Neutrophil (primary cell): ENCODE data around the gene MUC3A.

ENCODE experiments used
- H3K27ac ChIP-seq: fragments of 200-600 bp; sonication (generic); 2 replicates; pipeline ENCODE4 v1.5.1; 2016; ENCODE audit warnings: mild to moderate bottlenecking, moderate library complexity
- H3K27me3 ChIP-seq: fragments of 200-600 bp; sonication (generic); 2 replicates; pipeline ENCODE4 v1.6.0; 2016; ENCODE audit warnings: mild to moderate bottlenecking
- H3K36me3 ChIP-seq: fragments of 200-600 bp; sonication (generic); 2 replicates; pipeline ENCODE4 v1.5.1; 2017
- H3K4me1 ChIP-seq, 2 experiments: fragments of 200-600 bp in 1 of 2; sonication (generic) in 1 of 2; 1 replicate in 1 of 2; 2 replicates in 1 of 2; pipeline versions ENCODE4 v1.5.1 to v1.6.1; 2013 to 2016; ENCODE audit warnings: low read depth in 1 of 2, low read length in 1 of 2, mild to moderate bottlenecking in 1 of 2, moderate library complexity in 1 of 2; ENCODE audit not compliant: control insufficient read depth in 1 of 2, insufficient read depth in 1 of 2
- H3K4me3 ChIP-seq, 2 experiments: fragments of 200-600 bp in 1 of 2; sonication (generic) in 1 of 2; 1 replicate in 1 of 2; 2 replicates in 1 of 2; pipeline ENCODE4 v1.5.1; 2013 to 2016; ENCODE audit warnings: low read depth in 1 of 2, low read length in 1 of 2, mild to moderate bottlenecking in 1 of 2, moderate library complexity in 1 of 2
- H3K9me3 ChIP-seq: fragments of 200-600 bp; sonication (generic); 2 replicates; pipeline ENCODE4 v1.5.1; 2016
- CTCF ChIP-seq: fragments of 200-600 bp; sonication (generic); IDR thresholded peaks from 2 replicates; pipeline ENCODE4 v1.5.1; 2016; ENCODE audit warnings: antibody characterized with exemption

Gene MUC3A

DNA sequence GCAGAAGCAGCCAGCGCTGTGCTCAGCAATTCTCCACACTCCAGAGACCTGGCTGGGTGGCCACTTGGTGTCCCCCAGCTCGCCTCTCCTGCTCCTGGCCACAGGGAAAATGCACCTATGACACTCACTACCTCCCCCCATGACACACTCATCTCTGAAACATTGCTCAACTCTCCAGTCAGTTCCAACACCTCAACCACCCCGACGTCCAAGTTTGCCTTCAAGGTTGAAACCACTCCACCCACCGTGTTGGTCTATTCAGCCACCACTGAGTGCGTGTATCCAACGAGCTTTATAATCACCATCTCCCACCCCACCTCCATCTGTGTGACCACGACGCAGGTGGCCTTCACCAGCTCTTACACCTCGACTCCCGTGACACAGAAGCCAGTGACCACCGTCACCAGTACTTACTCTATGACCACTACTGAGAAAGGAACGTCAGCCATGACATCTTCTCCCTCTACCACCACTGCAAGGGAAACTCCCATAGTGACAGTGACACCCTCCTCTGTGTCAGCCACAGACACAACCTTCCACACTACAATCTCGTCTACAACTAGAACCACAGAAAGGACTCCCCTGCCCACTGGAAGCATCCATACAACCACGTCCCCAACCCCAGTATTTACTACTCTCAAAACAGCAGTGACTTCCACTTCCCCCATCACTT lies 2.7 kb downstream of the MUC3A start:
- H3K27me3 ChIP-seq, result peaks cover 67% of the 10 kb centered on the region
- no peak overlapping the region for H3K27ac ChIP-seq
- no peaks in the 10 kb centered on the region for H3K9me3 ChIP-seq
- H3K36me3 ChIP-seq, result no peaks in the 10 kb centered on the region
- no peak for TF ChIP-seq CTCF
- H3K4me3 ChIP-seq, result no peak overlapping the region
- H3K4me1 ChIP-seq, result no peaks in the 10 kb centered on the region

GRCh38 chr7:100952641-100953040 lies 3.3 kb downstream of the MUC3A start:
- Histone ChIP-seq H3K9me3 (no peaks in the 10 kb centered on the region), H3K27me3 (peaks cover 67% of the 10 kb centered on the region), H3K4me1 (no peaks in the 10 kb centered on the region), H3K4me3 (no peak overlapping the region), H3K27ac (no peak overlapping the region), H3K36me3 (no peaks in the 10 kb centered on the region)
- no peak for TF ChIP-seq CTCF

DNA sequence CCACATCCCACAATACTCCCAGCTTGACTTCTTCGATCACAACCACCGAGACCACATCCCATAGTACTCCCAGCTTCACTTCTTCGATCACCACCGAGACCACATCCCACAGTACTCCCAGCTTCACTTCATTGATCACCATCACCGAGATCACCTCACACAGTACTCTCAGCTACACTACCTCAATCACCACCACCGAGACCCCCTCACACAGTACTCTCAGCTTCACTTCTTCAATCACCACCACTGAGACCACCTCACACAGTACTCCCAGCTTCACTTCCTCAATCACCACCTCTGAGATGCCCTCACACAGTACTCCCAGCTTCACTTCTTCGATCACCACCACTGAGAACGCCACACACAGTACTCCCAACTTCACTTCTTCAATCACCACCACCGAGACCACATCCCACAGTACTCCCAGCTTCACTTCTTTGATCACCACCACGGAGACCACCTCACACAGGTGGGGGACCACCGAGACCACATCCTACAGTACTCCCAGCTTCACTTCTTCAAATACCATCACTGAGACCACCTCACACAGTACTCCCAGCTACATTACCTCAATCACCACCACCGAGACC lies 8.6 kb downstream of the MUC3A start:
- Histone ChIP-seq H3K27ac (no peak overlapping the region), H3K36me3 (no peaks in the 10 kb centered on the region), H3K27me3 (peaks cover 40% of the 10 kb centered on the region), H3K4me3 (no peak overlapping the region), H3K4me1 (no peaks in the 10 kb centered on the region), H3K9me3 (no peaks in the 10 kb centered on the region)
- no peak for TF ChIP-seq CTCF

GRCh38 chr7:100959894-100960293 lies 10.6 kb downstream of the MUC3A start:
- Histone ChIP-seq H3K27ac (no peak overlapping the region), H3K9me3 (no peaks in the 10 kb centered on the region), H3K27me3 (peaks cover 46% of the 10 kb centered on the region), H3K4me3 (no peak overlapping the region), H3K4me1 (no peaks in the 10 kb centered on the region), H3K36me3 (no peaks in the 10 kb centered on the region)
- no peak for TF ChIP-seq CTCF

DNA sequence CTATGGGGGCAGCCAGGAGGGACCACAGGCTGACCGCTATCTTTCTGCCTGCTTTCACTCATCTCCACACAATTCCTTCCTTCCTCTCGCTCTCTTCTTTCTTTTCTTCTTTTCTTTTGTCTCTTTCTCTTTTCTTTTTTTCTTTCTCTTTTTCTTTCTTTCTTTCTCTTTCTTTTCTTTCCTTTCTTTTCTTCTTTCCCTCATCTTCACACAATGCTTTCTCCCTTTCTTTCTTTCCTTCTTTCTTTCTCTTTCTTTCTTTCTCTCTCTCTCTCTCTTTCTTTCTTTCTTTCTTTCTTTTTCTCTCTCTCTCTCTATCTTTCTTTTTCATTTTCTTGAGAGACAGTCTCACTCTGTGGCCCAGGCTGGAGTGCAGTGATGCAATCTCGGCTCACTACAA lies 13.2 kb downstream of the MUC3A start:
- H3K4me3 ChIP-seq, result no peak overlapping the region
- peaks cover 69% of the 10 kb centered on the region for H3K27me3 ChIP-seq
- no peaks in the 10 kb centered on the region for H3K9me3 ChIP-seq
- H3K36me3 ChIP-seq, result no peaks in the 10 kb centered on the region
- H3K27ac ChIP-seq, result no peak overlapping the region
- peaks cover 4 to 12% of the 10 kb centered on the region in 2 experiments for H3K4me1 ChIP-seq
- TF ChIP-seq CTCF, result no peak
